Brain pericyte (primary cell): ENCODE results near the gene SYCN.

ENCODE experiments used
- DNase-seq: peaks from one replicate; pipeline ENCODE4 v3.0.0-alpha.2; 2012; ENCODE audit warnings: low read depth, low spot score

Gene SYCN

GRCh38 chr19:39194832-39195542, 9.1 kb downstream of the SYCN start:
- DNase-seq = no peak

- no peak for DNase-seq
Measured at GRCh38 chr19:39193803-39194202, 10.3 kb downstream of the SYCN start.

- DNase-seq = no peak
Measured at GRCh38 chr19:39192846-39193245, 11.2 kb downstream of the SYCN start.

DNA sequence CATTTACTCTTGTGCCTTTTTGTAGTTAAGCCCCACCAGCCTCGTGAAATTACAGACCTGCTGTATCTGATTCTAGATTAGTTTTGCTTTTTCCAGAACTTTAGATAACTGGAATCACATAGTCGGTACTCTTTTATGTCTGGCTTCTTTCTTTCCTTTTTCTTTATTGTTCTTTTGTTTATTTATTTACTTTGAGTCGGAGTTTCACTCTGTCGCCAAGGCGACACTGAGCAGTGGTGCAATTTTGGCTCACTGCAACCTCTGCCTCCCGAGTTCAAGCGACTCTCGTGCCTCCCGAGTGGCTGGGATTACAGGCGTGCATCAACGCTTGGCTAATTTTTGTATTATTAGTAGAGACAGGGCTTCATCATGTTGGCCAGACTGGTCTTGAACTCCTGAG, 13.3 kb downstream of the SYCN start:
- DNase-seq = no peak

GRCh38 chr19:39188960-39189359, 15.1 kb downstream of the SYCN start:
- no peak for DNase-seq

DNA sequence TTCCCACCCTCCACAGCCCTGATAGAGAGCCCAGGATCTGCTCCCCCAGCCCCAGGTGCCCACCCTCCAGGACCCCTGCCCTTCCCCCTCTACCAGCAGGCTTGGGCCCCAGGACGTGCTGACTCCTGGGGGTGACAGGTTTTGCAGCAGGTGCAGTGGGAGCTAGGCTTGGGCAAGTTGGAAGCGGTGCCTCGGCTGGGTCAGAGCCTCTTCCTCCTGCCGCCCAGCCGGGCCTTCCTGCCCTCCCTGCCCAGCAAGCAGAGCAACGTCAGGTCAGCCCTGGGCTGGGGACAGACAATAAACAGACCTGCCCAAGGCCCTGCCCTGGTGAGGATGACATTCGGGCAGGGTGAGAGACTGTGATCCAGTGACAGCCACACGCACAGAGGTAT, 16.5 kb downstream of the SYCN start:
- DNase-seq = no peak

GRCh38 chr19:39186391-39186790, 17.7 kb downstream of the SYCN start:
- no peak for DNase-seq

DNA sequence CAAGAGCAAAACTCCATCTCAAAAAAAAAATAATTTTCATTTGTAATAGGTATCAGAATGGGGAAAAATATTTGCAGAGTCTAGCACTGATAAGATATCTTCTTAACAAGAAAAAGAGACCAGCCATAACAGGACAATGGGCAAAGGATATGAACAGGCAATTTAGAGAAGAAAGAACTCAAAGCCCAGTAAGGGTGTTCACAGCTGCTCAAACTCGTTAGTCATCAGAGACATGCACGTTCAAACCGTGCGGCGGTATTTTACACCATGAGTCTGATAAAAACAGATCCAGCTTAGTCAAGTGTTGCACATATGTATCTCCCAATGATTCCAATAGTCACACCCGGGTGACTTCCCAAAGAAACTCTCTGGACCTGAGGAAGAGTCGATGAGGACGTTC, 21.0 kb downstream of the SYCN start:
- DNase-seq = no peak

GRCh38 chr19:39182174-39182505, 21.9 kb downstream of the SYCN start:
- DNase-seq = no peak

- DNase-seq = no peak
Measured at GRCh38 chr19:39181500-39182173, 22.4 kb downstream of the SYCN start.

- DNase-seq = no peak
Measured at GRCh38 chr19:39180749-39181148, 23.3 kb downstream of the SYCN start.

DNA sequence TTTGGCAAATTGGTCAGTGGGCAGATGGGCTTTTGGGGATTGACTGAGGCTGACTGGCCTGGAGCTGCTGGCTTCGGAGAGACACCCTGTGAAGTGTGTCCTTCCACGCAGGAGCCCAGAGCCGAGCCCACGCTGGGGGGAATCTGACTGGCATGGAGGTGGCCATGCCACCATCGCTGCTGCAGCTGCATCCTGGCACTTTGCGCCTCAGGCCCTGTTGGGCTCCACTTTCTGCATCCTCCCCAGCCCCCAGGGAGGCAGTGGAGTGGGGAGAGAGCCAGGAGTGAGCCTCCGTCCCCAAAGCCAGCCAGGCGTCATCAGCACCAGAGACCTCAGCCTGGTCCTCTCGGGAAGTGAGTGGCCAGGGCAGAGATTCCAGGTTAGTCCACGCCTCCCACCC, 24.3 kb downstream of the SYCN start:
- no peak for DNase-seq

GRCh38 chr19:39178296-39179006, 25.6 kb downstream of the SYCN start:
- no peak for DNase-seq

GRCh38 chr19:39177736-39178135, 26.3 kb downstream of the SYCN start:
- no peak for DNase-seq

DNA sequence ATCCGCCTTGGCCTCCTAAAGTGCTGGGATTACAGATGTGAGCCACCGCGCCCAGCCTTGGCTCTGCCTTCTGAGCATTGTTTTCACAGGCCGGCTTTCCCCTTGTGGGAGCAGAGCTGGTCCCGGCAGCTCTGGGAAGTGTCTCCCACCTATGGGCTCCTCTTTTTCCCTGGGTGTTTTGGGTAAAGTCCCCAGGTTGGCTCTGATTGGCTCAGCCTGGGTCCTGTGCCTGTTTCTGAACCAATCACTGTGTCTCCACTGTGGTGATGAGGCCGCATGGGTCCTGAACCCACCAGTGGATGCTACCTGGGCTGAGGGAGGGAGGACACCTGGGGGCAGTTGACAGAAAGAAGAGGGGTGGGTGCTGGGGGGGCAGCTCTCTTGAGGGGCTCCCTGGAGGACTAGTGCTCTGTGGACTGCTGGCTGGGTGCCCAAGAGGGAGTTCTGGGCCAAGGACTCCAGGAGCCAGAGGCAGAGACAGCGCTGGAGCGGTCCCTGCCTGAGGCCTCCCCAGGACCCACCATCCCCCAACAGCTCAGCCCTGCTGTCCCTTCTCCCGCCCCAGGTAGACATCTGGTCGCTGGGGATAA, 26.9 kb downstream of the SYCN start:
- DNase-seq = no peak

DNA sequence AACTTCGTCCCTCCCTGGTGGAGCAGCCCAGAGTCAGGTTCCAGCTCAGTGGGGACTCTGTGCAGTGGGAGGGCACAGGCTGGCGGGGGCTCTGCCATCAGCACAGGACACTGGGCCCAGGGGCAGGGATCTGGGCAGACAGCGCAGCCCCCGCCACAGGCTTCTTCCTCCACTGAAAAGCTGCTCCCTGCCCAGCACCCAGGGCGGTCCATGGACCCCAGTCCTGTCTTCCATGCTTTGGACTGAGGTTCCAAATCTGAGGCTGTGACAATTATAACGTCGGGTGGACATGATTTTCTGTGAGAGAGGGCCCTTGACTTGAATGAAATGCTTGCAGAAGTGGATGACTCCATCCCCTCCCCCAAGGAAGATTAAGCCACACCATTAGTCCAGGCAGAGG, 28.5 kb downstream of the SYCN start:
- no peak for DNase-seq

DNA sequence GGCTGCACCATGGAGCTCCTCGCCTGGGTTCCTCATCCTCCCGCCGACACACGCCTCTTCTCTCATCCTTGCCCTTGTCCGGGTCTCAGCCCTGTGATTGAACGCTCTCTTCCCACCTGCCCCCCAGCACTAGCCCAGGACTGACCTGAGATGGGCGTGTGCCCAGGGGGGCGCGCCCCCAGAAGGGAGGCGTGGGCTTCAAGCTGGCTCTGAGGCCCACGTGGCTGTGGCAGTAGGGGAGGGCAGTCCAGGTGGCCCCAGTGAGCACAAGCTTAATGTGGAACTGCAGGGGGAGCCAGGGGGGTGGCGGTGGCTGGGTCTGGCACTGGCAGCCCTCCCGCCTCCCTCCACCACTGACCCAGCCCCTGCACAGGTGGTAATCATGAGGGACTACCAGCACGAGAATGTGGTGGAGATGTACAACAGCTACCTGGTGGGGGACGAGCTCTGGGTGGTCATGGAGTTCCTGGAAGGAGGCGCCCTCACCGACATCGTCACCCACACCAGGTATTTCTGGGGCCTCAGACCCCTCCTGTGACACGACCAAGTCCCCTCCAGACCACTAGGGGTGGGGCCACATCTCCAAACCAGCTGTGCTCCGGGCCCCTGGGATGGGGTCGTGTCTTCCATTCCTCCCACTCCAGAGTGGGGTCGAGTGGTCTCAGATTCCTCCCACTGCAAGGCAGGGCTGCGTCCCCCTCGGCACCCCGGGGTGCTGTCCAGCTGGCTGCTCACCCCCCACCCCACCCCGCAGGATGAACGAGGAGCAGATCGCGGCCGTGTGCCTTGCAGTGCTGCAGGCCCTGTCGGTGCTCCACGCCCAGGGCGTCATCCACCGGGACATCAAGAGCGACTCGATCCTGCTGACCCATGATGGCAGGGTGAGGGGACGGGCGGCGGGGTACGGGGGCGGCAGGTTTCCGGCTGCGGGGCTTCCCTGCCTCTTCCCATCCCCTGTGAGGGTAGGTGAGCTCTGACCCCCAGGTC, 29.2 kb downstream of the SYCN start:
- no peak for DNase-seq

GRCh38 chr19:39174142-39174541, 29.9 kb downstream of the SYCN start:
- DNase-seq = no peak

- DNase-seq = no peak
Measured at GRCh38 chr19:39173502-39173991, 30.5 kb downstream of the SYCN start.

DNA sequence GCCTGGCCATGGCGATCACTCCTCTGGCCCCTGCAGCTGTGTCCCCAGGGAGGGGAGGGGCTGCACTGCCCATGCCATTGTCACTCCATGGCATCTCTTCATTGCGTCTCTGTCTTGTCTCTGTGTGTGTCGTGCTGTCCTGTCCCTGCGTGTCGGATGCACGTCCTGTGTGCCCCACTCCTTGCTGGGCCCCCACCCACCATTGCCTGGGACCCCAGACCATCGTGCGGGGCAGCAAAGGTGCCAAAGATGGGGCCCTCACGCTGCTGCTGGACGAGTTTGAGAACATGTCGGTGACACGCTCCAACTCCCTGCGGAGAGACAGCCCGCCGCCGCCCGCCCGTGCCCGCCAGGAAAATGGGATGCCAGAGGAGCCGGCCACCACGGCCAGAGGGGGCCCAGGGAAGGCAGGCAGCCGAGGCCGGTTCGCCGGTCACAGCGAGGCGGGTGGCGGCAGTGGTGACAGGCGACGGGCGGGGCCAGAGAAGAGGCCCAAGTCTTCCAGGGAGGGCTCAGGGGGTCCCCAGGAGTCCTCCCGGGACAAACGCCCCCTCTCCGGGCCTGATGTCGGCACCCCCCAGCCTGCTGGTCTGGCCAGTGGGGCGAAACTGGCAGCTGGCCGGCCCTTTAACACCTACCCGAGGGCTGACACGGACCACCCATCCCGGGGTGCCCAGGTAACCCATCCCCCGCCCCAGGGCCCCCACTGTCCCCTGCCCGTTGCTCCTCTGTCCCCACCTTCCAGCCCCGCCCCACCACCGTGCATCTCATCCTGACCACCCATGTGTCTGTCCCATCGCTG, 31.2 kb downstream of the SYCN start:
- no peak for DNase-seq
